GM19238 (cell line): Measurements from ENCODE around the gene NSD1.
"Not testable (repeated sequence)": the region's sequence is repeated elsewhere in the genome, so short reads cannot be mapped to it uniquely, and the experiment has no call there.

Experiments
- DNase-seq: peaks from one replicate; pipeline ENCODE4 v3.0.0; 2011; ENCODE audit warnings: low spot score; ENCODE audit not compliant: insufficient read length

NSD1 gene

DNA sequence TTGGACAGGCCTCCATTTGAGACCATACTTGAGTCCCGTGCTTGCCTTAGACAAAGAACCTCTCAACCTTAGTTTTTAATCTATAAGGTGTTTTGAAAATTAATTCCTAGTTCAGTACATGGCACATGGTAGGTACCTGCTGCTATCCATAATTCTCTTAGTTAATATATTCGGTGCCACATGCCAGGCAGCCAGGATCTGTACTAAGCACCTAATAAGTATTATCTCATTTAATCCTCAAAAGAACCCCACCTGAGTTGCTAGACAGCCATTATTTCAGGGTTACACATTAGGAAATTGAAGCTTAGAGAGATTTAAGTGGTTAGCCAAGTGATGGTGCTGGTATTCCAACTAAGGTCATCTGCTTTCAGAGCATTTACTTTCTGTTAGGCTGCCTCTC is 29.9 kb downstream of the NSD1 start:
- DNase-seq = no peak

DNA sequence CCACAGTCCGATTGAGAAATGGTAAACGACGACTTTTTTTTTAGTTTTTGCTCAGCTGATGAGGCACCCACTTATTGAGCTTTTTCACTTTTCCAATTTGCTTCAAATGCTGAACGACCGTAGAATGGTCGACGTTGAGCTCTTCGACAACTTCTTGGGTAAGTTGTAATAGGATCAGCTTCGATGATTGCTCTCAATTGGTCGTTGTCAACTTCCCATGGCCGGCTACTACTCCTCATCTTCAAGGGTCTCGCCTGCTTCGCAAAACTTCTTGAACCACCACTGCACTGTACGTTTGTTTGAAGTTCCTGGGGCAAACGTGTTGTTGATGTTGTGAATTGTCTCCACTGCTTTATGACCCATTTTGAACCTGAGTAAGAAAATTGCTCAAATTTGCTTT is 35.7 kb downstream of the NSD1 start:
- DNase-seq = no peak

DNA sequence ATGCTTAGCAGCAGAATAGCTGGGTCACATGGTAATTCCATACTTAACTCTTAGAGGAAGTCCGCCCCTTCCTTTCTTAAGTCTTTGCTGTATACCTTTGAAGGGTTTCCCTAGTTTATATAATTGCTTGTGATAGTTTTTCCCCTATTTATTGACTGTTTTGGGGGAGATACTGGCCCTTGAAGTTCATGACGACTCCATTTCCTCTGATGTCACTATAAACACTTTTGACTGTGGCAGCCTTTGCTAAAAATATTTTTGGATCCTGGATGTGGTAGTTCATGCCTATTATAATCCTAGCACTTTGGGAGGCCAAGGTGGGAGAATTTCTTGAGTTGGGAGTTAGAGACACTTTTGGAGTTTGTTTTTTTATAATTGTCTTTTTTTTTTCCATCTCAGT is 38.4 kb downstream of the NSD1 start:
- DNase-seq = no peak

GRCh38 chr5:177175336-177175735 is 41.8 kb downstream of the NSD1 start:
- DNase-seq = no peak

DNA sequence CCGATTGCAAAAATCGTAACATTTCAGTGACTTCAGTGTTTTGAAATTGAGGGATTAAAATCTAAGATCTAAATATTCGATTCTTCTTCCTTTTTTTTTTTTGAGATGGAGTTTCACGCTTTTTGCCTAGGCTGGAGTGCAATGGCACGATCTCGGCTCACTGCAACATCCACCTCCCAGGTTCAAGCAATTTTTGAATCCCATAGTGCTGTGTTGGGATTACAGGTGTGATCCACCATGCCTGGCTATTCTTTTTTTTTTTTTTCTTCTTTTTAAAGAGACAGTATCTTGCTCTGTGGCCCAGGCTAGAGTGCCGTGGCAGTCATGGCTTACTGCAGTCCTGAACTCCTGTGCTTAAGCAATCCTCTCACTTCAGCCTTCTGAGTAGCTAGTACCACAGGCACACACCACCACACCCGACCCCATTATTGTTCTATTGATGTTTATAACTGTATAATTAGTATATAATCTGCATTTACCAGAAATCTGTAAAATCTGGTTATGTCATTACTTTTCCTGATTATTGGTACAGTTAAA is 42.7 kb downstream of the NSD1 start:
- no peak for DNase-seq

DNA sequence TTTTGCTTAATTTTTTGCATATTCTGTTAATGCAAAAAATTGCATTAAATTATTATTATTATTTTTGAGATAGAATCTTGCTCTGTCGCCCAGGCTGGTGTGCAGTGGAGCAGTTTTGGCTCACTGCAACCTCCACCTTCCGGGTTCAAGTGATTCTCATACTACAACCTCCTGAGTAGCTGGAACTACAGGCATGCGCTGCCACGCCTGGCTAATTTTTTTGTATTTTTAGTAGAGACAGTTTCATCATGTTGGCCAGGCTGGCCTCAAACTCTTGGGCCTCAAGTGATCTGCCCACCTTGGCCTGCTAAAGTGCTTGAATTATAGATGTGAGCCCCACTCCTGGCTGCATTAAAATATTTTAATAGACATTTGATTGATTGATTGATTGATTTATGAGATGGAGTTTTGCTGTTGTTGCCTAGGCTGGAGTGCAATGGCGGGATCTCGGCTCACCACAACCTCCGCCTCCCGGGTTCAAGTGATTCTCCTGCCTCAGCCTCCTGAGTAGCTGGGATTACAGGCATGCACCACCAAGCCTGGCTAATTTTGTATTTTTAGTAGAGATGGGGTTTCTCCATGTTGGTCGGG is 44.4 kb downstream of the NSD1 start:
- not testable (repeated sequence) for DNase-seq

DNA sequence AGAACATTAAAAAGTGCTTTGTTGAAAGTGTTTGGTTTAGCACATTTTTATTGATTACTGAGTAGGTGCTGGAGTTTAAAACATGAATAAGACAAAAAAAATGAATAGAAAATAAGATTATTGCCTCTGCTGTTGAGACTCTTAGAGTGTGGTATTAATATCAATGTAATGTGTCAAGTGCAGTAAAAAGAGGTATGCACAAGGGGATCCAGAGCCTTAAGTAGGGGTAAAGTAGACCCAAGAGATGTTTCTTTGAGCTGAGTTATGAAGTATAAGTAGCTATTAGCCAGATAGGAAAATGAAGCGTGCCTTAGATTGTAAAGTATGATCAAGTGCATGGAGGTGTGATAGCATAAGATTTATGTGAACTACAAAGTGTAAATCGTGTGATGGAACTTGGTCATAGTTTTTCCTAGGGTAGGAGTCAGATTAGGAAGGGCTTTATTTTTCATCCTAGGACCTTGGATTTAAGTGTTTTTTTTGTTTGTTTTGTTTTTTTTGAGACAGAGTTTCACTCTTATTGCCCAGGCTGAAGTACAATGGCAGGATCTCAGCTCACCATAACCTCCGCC is 45.2 kb downstream of the NSD1 start:
- DNase-seq = no peak

DNA sequence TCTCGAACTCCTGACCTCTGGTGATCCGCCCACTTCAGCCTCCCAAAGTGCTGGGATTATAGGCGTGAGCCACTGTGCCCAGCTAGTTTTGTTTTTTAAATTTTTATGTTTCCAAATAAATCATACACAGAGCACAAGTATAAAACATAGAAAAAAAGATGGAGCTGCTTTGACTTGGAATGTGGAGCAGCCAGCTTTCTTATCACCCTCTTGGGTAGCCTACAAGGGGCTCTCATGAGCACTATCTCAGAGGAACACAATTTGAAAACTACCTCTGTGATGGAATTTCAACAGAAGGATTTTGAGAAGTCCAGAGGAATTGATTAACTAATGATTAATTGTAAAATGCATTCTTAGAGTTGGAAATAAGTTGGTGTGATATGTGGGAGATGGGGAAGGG is 45.9 kb downstream of the NSD1 start:
- DNase-seq = no peak

- no peak for DNase-seq
Measured at GRCh38 chr5:177183142-177183541, 49.6 kb downstream of the NSD1 start.

- DNase-seq = no peak
Measured at GRCh38 chr5:177183766-177184360, 50.3 kb downstream of the NSD1 start.

- DNase-seq = no peak
Measured at GRCh38 chr5:177185993-177186392, 52.4 kb downstream of the NSD1 start.

DNA sequence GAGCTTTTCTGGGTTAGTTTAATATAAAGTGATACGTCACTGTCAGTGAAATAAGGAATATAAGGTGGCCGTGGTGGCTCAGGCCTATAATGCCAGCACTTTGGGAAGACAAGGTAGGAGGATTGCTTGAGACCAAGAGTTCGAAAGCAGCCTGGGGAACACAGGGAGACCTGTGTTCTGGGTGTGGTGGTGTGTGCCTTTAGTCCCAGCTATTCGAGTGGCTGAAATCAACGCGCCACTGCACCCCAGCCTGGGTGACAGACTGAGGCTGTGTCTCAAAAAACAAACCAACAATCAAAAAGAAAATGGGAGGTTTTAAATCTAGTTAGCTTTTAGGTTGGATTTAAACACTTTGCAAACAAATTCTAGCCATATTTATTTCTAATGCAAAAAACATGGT is 53.1 kb downstream of the NSD1 start:
- DNase-seq = no peak

- DNase-seq = no peak
Measured at GRCh38 chr5:177188775-177189174, 55.2 kb downstream of the NSD1 start.

- DNase-seq = no peak
Measured at GRCh38 chr5:177189416-177189815, 55.8 kb downstream of the NSD1 start.

GRCh38 chr5:177189965-177190364 is 56.4 kb downstream of the NSD1 start:
- DNase-seq = no peak

DNA sequence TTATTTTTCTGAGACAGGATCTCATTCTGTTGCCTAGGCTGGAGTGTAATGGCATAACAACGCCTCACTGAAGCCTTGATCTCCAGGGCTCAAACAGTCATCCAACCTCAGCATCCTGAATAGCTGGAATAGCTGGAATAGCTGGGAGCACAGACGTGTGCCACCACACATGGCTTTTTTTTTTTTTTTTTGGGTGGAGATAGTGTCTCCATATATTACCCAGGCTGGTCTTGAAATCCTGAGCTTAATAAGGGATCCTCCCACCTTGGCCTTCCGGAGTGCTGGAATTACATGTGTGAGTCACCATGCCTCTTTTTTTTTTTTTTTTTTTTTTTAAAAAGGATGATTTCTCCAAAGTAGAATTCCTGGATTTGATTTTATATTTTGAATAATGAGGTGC is 60.7 kb downstream of the NSD1 start:
- DNase-seq = no peak

DNA sequence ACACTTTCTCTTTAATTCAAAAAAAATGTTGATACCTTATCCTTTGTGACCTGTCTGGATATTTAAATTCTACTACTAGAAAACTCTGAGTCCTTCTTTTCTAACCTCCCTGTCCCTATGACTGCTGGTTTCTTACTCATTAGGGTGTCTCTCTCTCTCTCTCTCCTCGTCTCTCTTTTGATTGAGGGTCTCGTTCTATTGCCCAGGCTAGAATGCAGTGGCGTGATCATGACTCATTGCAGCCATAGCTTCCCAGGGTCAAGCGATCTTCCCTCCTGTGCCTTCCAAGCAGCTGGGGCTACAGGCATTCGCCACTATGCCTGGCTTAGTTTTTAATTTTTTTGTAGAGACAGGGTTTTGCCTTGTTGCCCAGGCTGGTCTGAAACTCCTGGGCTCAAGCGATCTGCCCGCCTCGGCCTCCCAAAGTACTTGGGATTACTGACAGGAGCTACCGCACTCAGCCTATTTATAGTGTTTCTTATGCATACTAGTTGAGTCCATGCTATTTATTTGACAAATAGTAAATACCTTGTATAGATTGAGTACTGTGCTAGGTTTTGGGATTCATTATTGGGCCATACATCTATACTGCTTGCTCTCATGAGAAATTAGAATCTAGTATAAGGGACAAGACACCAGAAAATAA is 61.9 kb downstream of the NSD1 start:
- DNase-seq = no peak

DNA sequence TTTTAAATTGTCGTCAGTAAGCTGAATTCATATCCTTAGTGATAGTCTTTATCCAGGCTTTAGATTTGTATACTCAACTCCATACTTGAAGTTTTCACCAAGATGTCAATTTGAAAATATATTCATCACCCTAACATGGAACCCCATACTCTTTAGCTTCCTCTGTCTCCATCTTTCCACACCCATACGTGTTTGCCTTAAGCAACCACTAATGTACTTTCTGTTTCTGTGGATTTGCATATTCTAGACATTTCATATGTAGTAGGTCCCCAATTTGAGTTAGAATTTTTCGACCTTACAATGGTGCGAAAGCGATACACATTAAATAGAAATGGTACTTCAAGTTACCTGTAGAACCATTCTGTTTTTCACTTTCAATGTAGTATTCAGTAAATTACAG is 65.2 kb downstream of the NSD1 start:
- DNase-seq = no peak

GRCh38 chr5:177204281-177204680 is 70.7 kb downstream of the NSD1 start:
- no peak for DNase-seq

- no peak for DNase-seq
Measured at GRCh38 chr5:177209610-177210009, 76.0 kb downstream of the NSD1 start.

DNA sequence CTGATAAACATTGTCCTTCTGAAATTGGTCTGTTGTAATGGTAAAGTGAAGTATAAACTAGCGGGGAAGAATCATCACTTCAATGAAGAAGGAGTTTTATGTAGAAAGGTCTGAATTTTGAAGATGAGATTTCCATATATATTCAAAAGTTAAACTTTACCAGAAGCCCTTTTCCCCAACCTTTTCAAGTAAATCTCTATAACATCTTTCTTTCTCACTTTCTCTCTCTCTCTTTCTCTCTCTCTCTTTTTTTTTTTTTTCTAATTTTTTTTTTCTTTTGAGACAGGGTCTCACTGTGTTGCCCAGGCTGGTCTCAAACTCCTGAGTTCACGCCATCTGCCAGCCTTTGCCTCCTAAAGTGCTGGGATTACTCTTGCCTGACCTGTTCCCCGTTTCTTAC is 78.7 kb downstream of the NSD1 start:
- no peak for DNase-seq

GRCh38 chr5:177220576-177220975 is 87.0 kb downstream of the NSD1 start:
- no peak for DNase-seq

DNA sequence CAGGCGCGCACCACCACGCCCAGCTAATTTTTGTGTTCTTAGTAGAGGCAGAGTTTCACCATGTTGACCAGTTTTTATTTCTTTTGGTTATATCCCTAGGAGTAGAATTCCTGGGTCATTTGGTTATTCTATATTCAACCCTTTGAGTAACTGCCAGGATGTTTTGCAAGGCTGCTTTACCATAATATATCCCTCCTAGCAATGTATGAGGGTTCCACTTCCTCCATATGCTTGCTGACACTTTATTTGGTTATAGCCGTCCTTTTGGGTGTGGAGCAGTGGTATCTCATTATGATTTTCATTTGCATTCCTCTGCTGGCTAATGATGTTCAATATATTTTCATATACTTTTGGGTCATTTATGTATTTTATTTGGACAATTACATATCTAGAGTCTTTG is 88.7 kb downstream of the NSD1 start:
- DNase-seq = no peak
